ENCODE measurements around the gene FBN1. TPM values are rescaled to one million over a fixed set of nuclear protein-coding genes. Genes with fewer than 3 reads are reported as not detected.

The FBN1 gene
- total RNA-seq, 4 donors from 2014 or later: 3.9 to 87.0 (median 23.4) TPM

GRCh38 chr15:48437178-48437577, 208.3 kb downstream of the FBN1 start:
- Histone ChIP-seq H3K4me3 (no peak overlapping the region), H3K36me3 (peaks cover 0 to 73% (median 4%) of the 10 kb centered on the region in 3 donors), H3K27me3 (no peaks in the 10 kb centered on the region), H3K9me3 (no peaks in the 10 kb centered on the region), H3K4me1 (peaks cover 0 to 8% (median 0%) of the 10 kb centered on the region in 3 donors), H3K27ac (no peak overlapping the region)
- no peak for DNase-seq
- intact Hi-C loops (cut with DNase I): no loop called here
- WGBS, 2 donors: 66 to 77% methylated on average over 3 of the region's 3 CpGs
- no peak for TF ChIP-seq CTCF (IDR thresholded peaks at IDR 0.05)
- no peak for TF ChIP-seq POLR2A (IDR thresholded peaks at IDR 0.05)

- no peak overlapping the region for H3K4me3 ChIP-seq
- H3K27me3 ChIP-seq: no peaks in the 10 kb centered on the region
- intact Hi-C loops (cut with DNase I): no loop called here
- 81 to 82% methylated on average over 4 of the region's 4 CpGs for WGBS, 2 donors
- DNase-seq: no peak
- H3K4me1 ChIP-seq: peaks cover 0 to 2% (median 0%) of the 10 kb centered on the region in 3 donors
- peaks cover 0 to 76% (median 4%) of the 10 kb centered on the region in 3 donors for H3K36me3 ChIP-seq
- TF ChIP-seq POLR2A (IDR thresholded peaks at IDR 0.05): no peak
- no peak for TF ChIP-seq CTCF (IDR thresholded peaks at IDR 0.05)
- no peaks in the 10 kb centered on the region for H3K9me3 ChIP-seq
- no peak overlapping the region for H3K27ac ChIP-seq
Measured at GRCh38 chr15:48435321-48435720, 210.2 kb downstream of the FBN1 start.

GRCh38 chr15:48433226-48433886, 212.2 kb downstream of the FBN1 start:
- H3K36me3 ChIP-seq: peaks cover 0 to 80% (median 4%) of the 10 kb centered on the region in 3 donors
- WGBS, 2 donors: 74 to 79% methylated on average over 3 of the region's 3 CpGs

GRCh38 chr15:48432688-48433087, 212.8 kb downstream of the FBN1 start:
- H3K36me3 ChIP-seq: peaks cover 0 to 85% (median 4%) of the 10 kb centered on the region in 3 donors
- H3K9me3 ChIP-seq: no peaks in the 10 kb centered on the region
- H3K4me3 ChIP-seq: no peak overlapping the region
- H3K27ac ChIP-seq: no peak overlapping the region
- 88 to 90% methylated on average over 7 of the region's 7 CpGs for WGBS, 2 donors
- no peak for TF ChIP-seq POLR2A (IDR thresholded peaks at IDR 0.05)
- intact Hi-C loops (cut with DNase I): no loop called here
- no peaks in the 10 kb centered on the region for H3K27me3 ChIP-seq
- DNase-seq: no peak
- H3K4me1 ChIP-seq: no peaks in the 10 kb centered on the region

More at GRCh38 chr15:48433226-48433886, 212.2 kb downstream of the FBN1 start:
- TF ChIP-seq CTCF (IDR thresholded peaks at IDR 0.05): no peak
- TF ChIP-seq POLR2A (IDR thresholded peaks at IDR 0.05): no peak
- no peak overlapping the region for H3K4me3 ChIP-seq
- no peaks in the 10 kb centered on the region for H3K4me1 ChIP-seq
- H3K27me3 ChIP-seq: no peaks in the 10 kb centered on the region
- intact Hi-C loops (cut with DNase I): no loop called here
- H3K27ac ChIP-seq: no peak overlapping the region
- H3K9me3 ChIP-seq: no peaks in the 10 kb centered on the region
- no peak for DNase-seq

- Histone ChIP-seq H3K4me3 (no peak overlapping the region), H3K36me3 (peaks cover 0 to 58% (median 4%) of the 10 kb centered on the region in 3 donors), H3K9me3 (no peaks in the 10 kb centered on the region), H3K27ac (peak overlapping the region in 2 of 4 donors; percentile 33 to 62), H3K27me3 (no peaks in the 10 kb centered on the region), H3K4me1 (peaks cover 0 to 12% (median 9%) of the 10 kb centered on the region in 3 donors)
- TF ChIP-seq POLR2A (IDR thresholded peaks at IDR 0.05) (no peak), CTCF (IDR thresholded peaks at IDR 0.05) (no peak)
- WGBS, 2 donors: 66 to 70% methylated on average over 8 of the region's 8 CpGs
- DNase-seq: no peak
- intact Hi-C loops (cut with DNase I): no loop called here
Measured at GRCh38 chr15:48427960-48428547, 217.5 kb downstream of the FBN1 start.

All from esophagus squamous epithelium (tissue), 5 donors.